NB4 (cell line): ENCODE results near the gene RMDN3.

Source experiments
- DNase-seq: peaks from one replicate; pipeline ENCODE4 v3.0.0; 2010; ENCODE audit warnings: low read depth
- H3K4me3 ChIP-seq: one replicate; pipeline ENCODE4 v1.5.1; 2011; ENCODE audit warnings: mild to moderate bottlenecking, low read depth, low read length, moderate library complexity
- MYC ChIP-seq: IDR thresholded peaks from 2 replicates; pipeline ENCODE4 v1.6.1; 2011; ENCODE audit warnings: low read depth, low read length
- POLR2A ChIP-seq: IDR thresholded peaks from 2 replicates; pipeline ENCODE4 v1.6.1; 2011; ENCODE audit warnings: mild to moderate bottlenecking; ENCODE audit not compliant: insufficient read length; ENCODE audit errors: extremely low read depth
- TF ChIP-seq, protein P1 (sequence below): IDR thresholded peaks from 2 replicates; pipeline ENCODE4 v1.6.1; 2011; ENCODE audit warnings: low read depth, low read length
- TF ChIP-seq, protein P2 (sequence below): IDR thresholded peaks from one replicate; pipeline ENCODE4 v1.5.1; 2012; ENCODE audit warnings: low read depth, low read length

The RMDN3 gene

DNA sequence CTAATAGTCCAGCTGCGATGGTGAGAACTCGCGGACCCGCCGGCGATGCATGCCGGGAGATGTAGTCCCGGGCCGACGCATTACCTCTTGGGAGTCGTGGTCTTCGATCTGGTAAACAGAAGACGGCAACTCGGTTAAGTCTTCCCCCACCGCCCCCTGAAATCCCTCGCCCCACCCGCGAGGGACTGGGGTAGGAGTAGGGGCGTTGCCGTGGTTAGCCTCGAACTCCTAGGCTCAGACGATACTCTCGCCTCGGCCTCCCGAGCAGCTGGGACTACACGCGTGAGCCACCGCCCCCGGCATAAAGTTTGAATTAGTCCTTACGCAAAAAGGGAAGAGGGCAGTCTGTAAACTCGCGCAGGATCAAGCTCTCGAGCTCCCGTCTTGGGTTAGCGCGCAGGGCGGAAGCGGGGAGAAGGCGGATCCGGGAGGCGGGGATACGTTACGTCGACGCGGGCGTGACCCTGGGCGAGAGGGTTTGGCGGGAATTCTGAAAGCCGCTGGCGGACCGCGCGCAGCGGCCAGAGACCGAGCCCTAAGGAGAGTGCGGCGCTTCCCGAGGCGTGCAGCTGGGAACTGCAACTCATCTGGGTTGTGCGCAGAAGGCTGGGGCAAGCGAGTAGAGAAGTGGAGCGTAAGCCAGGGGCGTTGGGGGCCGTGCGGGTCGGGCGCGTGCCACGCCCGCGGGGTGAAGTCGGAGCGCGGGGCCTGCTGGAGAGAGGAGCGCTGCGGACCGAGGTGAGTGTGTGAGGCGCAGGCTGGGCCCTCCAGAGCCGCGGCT lies 60.2 kb downstream of the RMDN3 start, which contains the start of gene RAD51:
Gene RAD51, plus strand, starts transcription at position 487 of the 781 bp plus-strand sequence. CDS start 3,585 bp downstream, outside the sequence.
- peak; percentile 97 for DNase-seq
- TF ChIP-seq, protein P1, sequence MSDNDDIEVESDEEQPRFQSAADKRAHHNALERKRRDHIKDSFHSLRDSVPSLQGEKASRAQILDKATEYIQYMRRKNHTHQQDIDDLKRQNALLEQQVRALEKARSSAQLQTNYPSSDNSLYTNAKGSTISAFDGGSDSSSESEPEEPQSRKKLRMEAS: no peak; the same call in none of the 2 replicates
- peak; percentile 75 for TF ChIP-seq POLR2A
- peak; percentile 79; the same call in 1 of the 2 replicates for TF ChIP-seq MYC
- H3K4me3 ChIP-seq: peak within 1 kb of the TSS; percentile 99

DNA sequence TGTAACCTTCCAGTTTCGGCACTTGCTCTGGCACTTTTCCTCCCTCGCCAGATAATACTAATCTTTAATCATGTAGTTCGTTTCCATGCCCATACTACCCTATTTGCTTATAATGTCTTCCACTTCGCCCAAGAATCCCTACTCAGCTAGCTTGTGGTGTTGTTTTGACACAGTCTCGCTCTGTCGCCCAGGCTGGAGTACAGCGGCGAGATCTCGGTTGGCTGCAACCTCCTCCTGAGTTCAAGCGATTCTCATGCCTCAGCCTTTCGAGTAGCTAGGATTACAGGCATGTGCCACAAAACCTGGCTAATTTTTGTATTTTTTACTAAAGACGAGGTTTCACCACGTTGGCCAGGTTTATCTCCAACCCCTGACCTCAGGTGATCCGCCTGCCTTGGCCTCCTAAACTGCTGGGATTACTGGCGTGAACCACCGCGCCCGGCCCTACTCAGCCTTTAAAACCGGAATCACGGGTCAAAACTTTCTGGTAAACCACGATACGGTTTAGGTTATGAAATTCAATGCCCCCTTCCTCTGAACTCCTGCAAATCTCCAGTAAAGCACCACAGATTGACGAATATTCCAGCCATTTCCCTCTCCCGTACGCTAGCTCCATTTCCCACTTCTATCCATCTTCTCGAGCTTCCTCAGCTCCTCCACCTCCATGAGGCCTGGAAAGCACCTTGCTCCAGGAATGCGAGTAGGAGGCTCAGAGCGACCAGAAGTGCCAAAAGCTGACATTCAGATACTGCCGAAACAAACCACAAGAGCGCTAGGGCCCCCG lies 61.0 kb downstream of the RMDN3 start:
- TF ChIP-seq, protein P1: peak; percentile 28; the same call in 1 of the 2 replicates
- no peak for TF ChIP-seq MYC
- TF ChIP-seq, protein P2, sequence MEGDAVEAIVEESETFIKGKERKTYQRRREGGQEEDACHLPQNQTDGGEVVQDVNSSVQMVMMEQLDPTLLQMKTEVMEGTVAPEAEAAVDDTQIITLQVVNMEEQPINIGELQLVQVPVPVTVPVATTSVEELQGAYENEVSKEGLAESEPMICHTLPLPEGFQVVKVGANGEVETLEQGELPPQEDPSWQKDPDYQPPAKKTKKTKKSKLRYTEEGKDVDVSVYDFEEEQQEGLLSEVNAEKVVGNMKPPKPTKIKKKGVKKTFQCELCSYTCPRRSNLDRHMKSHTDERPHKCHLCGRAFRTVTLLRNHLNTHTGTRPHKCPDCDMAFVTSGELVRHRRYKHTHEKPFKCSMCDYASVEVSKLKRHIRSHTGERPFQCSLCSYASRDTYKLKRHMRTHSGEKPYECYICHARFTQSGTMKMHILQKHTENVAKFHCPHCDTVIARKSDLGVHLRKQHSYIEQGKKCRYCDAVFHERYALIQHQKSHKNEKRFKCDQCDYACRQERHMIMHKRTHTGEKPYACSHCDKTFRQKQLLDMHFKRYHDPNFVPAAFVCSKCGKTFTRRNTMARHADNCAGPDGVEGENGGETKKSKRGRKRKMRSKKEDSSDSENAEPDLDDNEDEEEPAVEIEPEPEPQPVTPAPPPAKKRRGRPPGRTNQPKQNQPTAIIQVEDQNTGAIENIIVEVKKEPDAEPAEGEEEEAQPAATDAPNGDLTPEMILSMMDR: no peak
- H3K4me3 ChIP-seq: peak overlapping the region; percentile 99
- DNase-seq: peak; percentile 59

DNA sequence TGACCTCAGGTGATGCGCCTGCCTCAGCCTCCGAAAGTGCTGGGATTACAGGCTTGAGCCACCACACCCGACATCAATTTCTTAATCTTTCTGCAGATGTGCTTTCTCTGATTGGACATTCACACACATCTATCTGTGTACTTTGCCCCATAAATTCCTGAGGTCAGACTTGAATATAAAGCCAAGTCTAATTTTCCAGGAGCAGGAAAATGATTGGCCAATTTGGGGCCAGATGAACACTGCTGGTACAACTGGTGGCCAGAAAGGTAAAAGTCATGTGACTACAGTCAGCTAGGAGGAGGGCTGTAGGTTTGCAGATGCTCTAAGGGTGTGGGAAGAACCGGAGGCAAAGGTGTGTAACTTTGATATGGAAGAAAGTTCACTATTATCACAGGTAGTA lies 63.3 kb downstream of the RMDN3 start:
- TF ChIP-seq POLR2A (no peak), MYC (no peak)
- TF ChIP-seq, protein P1: no peak
- TF ChIP-seq, protein P2: no peak
- DNase-seq: no peak

DNA sequence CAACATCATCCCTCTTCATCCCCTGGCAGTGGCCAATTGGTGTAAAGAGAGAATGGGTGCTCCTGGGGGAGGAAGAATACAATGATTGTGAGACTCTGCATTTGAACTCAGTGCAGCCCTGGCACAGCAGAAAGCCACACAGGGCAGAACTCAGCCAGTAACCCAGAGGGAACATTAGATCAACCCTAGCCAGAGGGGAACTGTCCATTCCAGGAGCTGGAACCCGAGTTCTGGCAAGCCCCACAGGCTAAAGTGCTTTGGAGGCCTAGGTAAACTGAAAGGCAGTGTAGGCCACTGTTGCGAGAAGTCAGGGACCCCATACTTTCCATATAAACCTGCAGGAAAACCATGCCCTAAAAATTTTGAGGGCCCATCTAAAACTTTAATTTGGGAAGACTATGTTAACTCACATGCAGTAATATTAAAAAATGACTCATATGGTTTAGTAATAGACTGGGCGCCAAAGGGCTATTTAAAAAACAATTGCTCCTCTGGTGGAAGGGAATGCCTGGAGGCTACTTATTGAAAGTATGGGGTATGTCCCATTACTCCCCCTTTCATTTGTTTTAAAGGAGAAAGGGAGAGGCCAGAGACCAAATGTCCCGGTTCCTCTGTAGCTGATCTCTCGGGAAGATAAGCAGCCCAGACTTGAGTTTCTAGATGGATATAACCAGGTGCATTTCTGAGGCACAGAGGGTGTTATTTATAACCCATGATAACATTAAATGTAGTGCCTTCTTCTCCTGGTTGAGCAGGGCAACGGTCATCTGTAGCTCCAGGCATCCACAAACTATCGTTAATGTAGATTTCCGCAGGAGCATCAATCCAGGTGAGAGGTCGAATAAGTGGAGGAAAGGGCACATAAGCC lies 65.9 kb downstream of the RMDN3 start:
- TF ChIP-seq, protein P1: no peak
- no peak overlapping the region for H3K4me3 ChIP-seq
- no peak for DNase-seq

More for the DNA sequence above, 63.3 kb downstream of the RMDN3 start:
- no peak overlapping the region for H3K4me3 ChIP-seq
